RWPE2 (cell line): Measurements from ENCODE around the gene SMARCD3.

Source experiments
- ATAC-seq: fragments of 200-7000 bp; cut with Tn5 transposase; 3 replicates; pipeline ENCODE4 v1.9.1; 2021; ENCODE audit warnings: low read depth
- DNase-seq: peaks from one replicate; pipeline ENCODE4 v3.0.0-alpha.2; 2020; ENCODE audit warnings: low spot score
- H3K27ac ChIP-seq: fragments of 450-650 bp; 2 replicates; pipeline ENCODE4 v1.5.1; 2017; ENCODE audit warnings: mild to moderate bottlenecking; ENCODE audit not compliant: poor library complexity, severe bottlenecking
- H3K27me3 ChIP-seq: fragments of 250-450 bp; sonication (Bioruptor Pico); 2 replicates; pipeline ENCODE4 v1.5.1; 2021; ENCODE audit warnings: mild to moderate bottlenecking, moderate library complexity; ENCODE audit not compliant: insufficient read depth, poor library complexity, severe bottlenecking
- H3K36me3 ChIP-seq: fragments of 250-450 bp; sonication (Bioruptor Pico); 2 replicates; pipeline ENCODE4 v1.5.1; 2020; ENCODE audit warnings: low read depth, mild to moderate bottlenecking, moderate library complexity
- H3K4me1 ChIP-seq: fragments of 250-450 bp; sonication (Bioruptor Pico); 2 replicates; pipeline ENCODE4 v1.5.1; 2021; ENCODE audit warnings: mild to moderate bottlenecking, moderate library complexity; ENCODE audit not compliant: insufficient read depth, poor library complexity, severe bottlenecking
- H3K4me3 ChIP-seq: fragments of 250-450 bp; sonication (Bioruptor Pico); 2 replicates; pipeline ENCODE4 v1.5.1; 2021; ENCODE audit warnings: mild to moderate bottlenecking, moderate library complexity; ENCODE audit not compliant: severe bottlenecking
- H3K9me3 ChIP-seq: fragments of 250-450 bp; sonication (Bioruptor Pico); 2 replicates; pipeline ENCODE4 v1.5.1; 2021; ENCODE audit warnings: mild to moderate bottlenecking, moderate library complexity; ENCODE audit not compliant: severe bottlenecking
- TF ChIP-seq, protein P1 (sequence below): fragments of 450-650 bp; IDR thresholded peaks from one replicate; pipeline ENCODE4 v1.5.1; 2017; ENCODE audit warnings: mild to moderate bottlenecking, moderate library complexity; ENCODE audit not compliant: poor library complexity, severe bottlenecking

Gene SMARCD3

DNA sequence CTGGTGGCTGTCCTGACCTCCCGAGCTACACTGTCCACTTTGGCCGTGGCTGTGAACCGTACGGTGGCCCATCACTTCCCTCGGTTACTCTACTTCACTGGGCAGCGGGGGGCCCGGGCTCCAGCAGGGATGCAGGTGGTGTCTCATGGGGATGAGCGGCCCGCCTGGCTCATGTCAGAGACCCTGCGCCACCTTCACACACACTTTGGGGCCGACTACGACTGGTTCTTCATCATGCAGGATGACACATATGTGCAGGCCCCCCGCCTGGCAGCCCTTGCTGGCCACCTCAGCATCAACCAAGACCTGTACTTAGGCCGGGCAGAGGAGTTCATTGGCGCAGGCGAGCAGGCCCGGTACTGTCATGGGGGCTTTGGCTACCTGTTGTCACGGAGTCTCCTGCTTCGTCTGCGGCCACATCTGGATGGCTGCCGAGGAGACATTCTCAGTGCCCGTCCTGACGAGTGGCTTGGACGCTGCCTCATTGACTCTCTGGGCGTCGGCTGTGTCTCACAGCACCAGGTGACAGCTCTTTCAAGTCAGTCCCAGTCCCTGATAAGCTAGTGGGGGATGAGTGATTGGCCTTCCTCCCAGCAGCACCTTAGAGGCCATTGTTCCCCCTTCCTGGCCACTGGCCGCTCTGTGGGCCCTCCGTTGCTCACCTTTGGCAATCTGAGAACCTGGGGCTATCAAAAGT, 13.3 kb downstream of the SMARCD3 start:
- ATAC-seq: no peak
- Histone ChIP-seq H3K9me3 (no peaks in the 10 kb centered on the region), H3K4me1 (no peaks in the 10 kb centered on the region), H3K27me3 (no peaks in the 10 kb centered on the region), H3K4me3 (no peak overlapping the region), H3K36me3 (peaks cover 41% of the 10 kb centered on the region), H3K27ac (no peak overlapping the region)
- no peak for DNase-seq
- TF ChIP-seq, protein P1, sequence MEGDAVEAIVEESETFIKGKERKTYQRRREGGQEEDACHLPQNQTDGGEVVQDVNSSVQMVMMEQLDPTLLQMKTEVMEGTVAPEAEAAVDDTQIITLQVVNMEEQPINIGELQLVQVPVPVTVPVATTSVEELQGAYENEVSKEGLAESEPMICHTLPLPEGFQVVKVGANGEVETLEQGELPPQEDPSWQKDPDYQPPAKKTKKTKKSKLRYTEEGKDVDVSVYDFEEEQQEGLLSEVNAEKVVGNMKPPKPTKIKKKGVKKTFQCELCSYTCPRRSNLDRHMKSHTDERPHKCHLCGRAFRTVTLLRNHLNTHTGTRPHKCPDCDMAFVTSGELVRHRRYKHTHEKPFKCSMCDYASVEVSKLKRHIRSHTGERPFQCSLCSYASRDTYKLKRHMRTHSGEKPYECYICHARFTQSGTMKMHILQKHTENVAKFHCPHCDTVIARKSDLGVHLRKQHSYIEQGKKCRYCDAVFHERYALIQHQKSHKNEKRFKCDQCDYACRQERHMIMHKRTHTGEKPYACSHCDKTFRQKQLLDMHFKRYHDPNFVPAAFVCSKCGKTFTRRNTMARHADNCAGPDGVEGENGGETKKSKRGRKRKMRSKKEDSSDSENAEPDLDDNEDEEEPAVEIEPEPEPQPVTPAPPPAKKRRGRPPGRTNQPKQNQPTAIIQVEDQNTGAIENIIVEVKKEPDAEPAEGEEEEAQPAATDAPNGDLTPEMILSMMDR: no peak

DNA sequence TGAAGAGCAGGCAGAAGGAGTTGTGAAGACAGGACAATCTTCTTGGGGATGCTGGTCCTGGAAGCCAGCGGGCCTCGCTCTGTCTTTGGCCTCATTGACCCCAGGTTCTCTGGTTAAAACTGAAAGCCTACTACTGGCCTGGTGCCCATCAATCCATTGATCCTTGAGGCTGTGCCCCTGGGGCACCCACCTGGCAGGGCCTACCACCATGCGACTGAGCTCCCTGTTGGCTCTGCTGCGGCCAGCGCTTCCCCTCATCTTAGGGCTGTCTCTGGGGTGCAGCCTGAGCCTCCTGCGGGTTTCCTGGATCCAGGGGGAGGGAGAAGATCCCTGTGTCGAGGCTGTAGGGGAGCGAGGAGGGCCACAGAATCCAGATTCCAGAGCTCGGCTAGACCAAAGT, 14.7 kb downstream of the SMARCD3 start:
- Histone ChIP-seq H3K27me3 (no peaks in the 10 kb centered on the region), H3K4me1 (no peaks in the 10 kb centered on the region), H3K4me3 (peak overlapping the region; percentile 88), H3K9me3 (no peaks in the 10 kb centered on the region), H3K27ac (peak overlapping the region; percentile 61), H3K36me3 (peaks cover 41% of the 10 kb centered on the region)
- DNase-seq: no peak
- TF ChIP-seq, protein P1: no peak
- no peak for ATAC-seq

GRCh38 chr7:151232917-151233701, 15.4 kb downstream of the SMARCD3 start:
- ATAC-seq (peak; percentile 81), DNase-seq (no peak)
- TF ChIP-seq, protein P1: no peak
- Histone ChIP-seq H3K36me3 (peaks cover 37% of the 10 kb centered on the region), H3K4me1 (no peaks in the 10 kb centered on the region), H3K4me3 (peak overlapping the region; percentile 88), H3K27me3 (no peaks in the 10 kb centered on the region), H3K9me3 (no peaks in the 10 kb centered on the region), H3K27ac (peak overlapping the region; percentile 61)

DNA sequence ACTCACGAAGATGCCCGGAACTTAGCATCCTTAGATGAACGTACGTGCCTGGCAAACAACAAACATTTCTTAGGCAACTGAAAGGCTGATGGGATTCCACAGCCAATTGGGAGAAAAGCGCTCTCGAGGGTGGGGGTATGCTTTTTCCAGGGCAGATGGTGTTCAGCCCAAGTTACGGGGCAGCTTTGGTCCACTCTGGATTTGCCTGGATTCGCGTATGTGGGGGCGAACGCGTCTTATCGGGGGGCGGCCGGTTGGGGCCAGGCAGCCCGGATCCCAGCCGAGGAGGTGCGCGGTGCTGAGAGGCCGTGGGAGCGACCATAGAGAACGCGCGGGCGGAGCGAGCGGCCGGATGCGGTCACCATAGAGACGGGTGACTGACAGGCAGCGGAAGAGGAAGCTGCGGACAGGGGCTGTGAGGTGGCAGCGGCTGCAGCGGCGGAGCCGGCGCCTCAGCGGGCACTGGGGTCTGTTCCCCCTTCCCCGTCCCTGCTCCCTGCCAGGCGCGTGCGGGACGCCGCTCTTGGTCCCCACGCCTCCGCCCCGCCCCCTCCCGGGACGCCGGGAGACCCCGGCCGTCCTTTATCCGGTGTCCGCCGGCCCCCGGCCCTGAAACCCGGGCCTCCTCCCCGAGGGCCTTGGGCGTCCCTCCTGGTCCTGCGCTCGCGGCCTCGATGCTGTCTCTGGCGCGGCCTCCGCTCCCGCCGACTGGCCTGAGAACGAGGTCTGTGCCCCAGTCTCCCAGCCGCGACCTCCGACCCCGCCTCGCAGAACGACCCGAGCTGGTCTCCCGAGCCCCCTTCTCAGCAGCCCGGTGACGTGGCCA, 16.2 kb downstream of the SMARCD3 start, which contains the start of gene CHPF2:
Gene CHPF2 (plus strand): TSS at position 393 of the 826 bp plus-strand sequence. CDS start 1,529 bp downstream, outside the sequence.
- H3K4me1 ChIP-seq: no peaks in the 10 kb centered on the region
- H3K27ac ChIP-seq: peak within 1 kb of the TSS; percentile 61
- TF ChIP-seq, protein P1: no peak
- peaks cover 37% of the 10 kb centered on the region for H3K36me3 ChIP-seq
- H3K4me3 ChIP-seq: peak within 1 kb of the TSS; percentile 88
- no peaks in the 10 kb centered on the region for H3K27me3 ChIP-seq
- peak; percentile 90 for DNase-seq
- peak; percentile 94 for ATAC-seq
- no peaks in the 10 kb centered on the region for H3K9me3 ChIP-seq
